ENCODE data around the gene POLR3A. TPM values are rescaled to one million over a fixed set of nuclear protein-coding genes. Genes with fewer than 3 reads are reported as not detected.

POLR3A gene
- polyA plus RNA-seq, 1 donor from 2014 or later, result 15.6 TPM

- Histone ChIP-seq H3K9ac (ENCODE audit: low read length) (no peak overlapping the region), H3K4me2 (ENCODE audit: low read length) (no peak overlapping the region), H3K27me3 (ENCODE audit: insufficient read depth, low read depth, low read length) (no peaks in the 10 kb centered on the region), H4K20me1 (ENCODE audit: insufficient read depth) (no peaks in the 10 kb centered on the region), H3K79me2 (replicated peaks; ENCODE audit: insufficient read depth, low read length) (no peaks in the 10 kb centered on the region), H3K27ac (ENCODE audit: low read length) (no peak overlapping the region), H2AFZ (ENCODE audit: low read depth, low read length) (no peak overlapping the region), H3K9me3 (ENCODE audit: low read length) (no peaks in the 10 kb centered on the region), H3F3A (ENCODE audit: insufficient read depth, low read length, poor library complexity, severe bottlenecking) (no peaks in the 10 kb centered on the region), H3K36me3 (ENCODE audit: insufficient read depth, low read length) (no peaks in the 10 kb centered on the region), H3K4me3 (ENCODE audit: low read length) (no peak overlapping the region), H3K9me2 (ENCODE audit: insufficient read depth, low read length) (no peaks in the 10 kb centered on the region)
- no peak for TF ChIP-seq EZH2 (IDR thresholded peaks at IDR 0.05; ENCODE audit: borderline replicate concordance, insufficient read depth, low read length, poor library complexity, severe bottlenecking)
- TF ChIP-seq REST (IDR thresholded peaks at IDR 0.05; ENCODE audit: borderline replicate concordance), result no peak
- no peak for TF ChIP-seq SMC3 (conservative IDR thresholded peaks at IDR 0.05; ENCODE audit: poor library complexity)
- TF ChIP-seq, protein P1, sequence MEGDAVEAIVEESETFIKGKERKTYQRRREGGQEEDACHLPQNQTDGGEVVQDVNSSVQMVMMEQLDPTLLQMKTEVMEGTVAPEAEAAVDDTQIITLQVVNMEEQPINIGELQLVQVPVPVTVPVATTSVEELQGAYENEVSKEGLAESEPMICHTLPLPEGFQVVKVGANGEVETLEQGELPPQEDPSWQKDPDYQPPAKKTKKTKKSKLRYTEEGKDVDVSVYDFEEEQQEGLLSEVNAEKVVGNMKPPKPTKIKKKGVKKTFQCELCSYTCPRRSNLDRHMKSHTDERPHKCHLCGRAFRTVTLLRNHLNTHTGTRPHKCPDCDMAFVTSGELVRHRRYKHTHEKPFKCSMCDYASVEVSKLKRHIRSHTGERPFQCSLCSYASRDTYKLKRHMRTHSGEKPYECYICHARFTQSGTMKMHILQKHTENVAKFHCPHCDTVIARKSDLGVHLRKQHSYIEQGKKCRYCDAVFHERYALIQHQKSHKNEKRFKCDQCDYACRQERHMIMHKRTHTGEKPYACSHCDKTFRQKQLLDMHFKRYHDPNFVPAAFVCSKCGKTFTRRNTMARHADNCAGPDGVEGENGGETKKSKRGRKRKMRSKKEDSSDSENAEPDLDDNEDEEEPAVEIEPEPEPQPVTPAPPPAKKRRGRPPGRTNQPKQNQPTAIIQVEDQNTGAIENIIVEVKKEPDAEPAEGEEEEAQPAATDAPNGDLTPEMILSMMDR (IDR thresholded peaks at IDR 0.05; ENCODE audit: poor library complexity, severe bottlenecking), result no peak
- TF ChIP-seq EP300 (conservative IDR thresholded peaks at IDR 0.05; ENCODE audit: poor library complexity, severe bottlenecking), result no peak
- no peak for TF ChIP-seq MXI1 (conservative IDR thresholded peaks at IDR 0.05; ENCODE audit: poor library complexity, severe bottlenecking)
- TF ChIP-seq POLR2AphosphoS5 (IDR thresholded peaks at IDR 0.05), result no peak
- no peak for TF ChIP-seq RAD21 (conservative IDR thresholded peaks at IDR 0.05)
- no peak for TF ChIP-seq TAF1 (IDR thresholded peaks at IDR 0.05; ENCODE audit: low read depth)
These were observed 92.4 kb downstream of the POLR3A start for GRCh38 chr10:77936697-77937567.

DNA sequence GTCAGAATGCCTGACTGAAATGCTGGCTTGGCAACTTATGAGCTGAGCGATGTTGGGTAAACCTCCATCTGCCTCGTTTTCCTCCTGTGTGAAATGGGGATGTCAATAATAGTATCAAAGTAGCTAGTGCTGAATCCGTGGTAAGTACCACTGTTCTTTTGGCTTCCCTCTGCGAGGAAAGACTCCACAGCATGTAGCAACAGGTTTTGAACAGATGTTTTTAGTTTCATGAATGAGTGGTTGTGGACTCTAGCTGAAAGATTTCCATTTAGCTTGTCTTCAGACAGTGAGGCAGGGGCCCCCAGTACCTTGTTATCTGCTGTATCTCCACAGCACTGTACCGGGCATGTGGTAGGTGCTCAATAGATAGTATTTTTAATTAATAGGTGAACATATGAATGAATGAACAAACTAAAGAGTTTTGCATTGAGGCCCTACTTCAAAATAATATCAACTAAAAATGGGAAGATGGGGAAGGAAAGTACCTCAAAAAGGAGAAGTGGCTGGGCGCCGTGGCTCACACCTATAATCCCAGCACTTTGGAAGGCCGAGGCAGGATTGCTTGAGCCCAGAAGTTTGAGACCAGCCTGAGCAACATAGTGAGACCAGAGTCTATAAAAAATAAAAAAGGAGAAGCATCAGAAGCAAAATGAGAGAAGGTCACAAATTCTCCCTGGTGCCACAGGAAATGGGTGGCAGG lies 97.1 kb downstream of the POLR3A start:
- no peak overlapping the region for H3K4me2 ChIP-seq (ENCODE audit: low read length)
- H3K27ac ChIP-seq (ENCODE audit: low read length), result no peak overlapping the region
- H2AFZ ChIP-seq (ENCODE audit: low read depth, low read length), result no peak overlapping the region
- H3K27me3 ChIP-seq (ENCODE audit: insufficient read depth, low read depth, low read length), result no peaks in the 10 kb centered on the region
- H4K20me1 ChIP-seq (ENCODE audit: insufficient read depth), result no peaks in the 10 kb centered on the region
- no peaks in the 10 kb centered on the region for H3K36me3 ChIP-seq (ENCODE audit: insufficient read depth, low read length)
- H3K9me3 ChIP-seq (ENCODE audit: low read length), result no peaks in the 10 kb centered on the region
- H3F3A ChIP-seq (ENCODE audit: insufficient read depth, low read length, poor library complexity, severe bottlenecking), result no peaks in the 10 kb centered on the region
- no peaks in the 10 kb centered on the region for H3K9me2 ChIP-seq (ENCODE audit: insufficient read depth, low read length)
- no peak overlapping the region for H3K9ac ChIP-seq (ENCODE audit: low read length)
- H3K79me2 ChIP-seq (replicated peaks; ENCODE audit: insufficient read depth, low read length), result no peaks in the 10 kb centered on the region
- no peak overlapping the region for H3K4me3 ChIP-seq (ENCODE audit: low read length)
- TF ChIP-seq EP300 (conservative IDR thresholded peaks at IDR 0.05; ENCODE audit: poor library complexity, severe bottlenecking), result no peak
- TF ChIP-seq, protein P1 (IDR thresholded peaks at IDR 0.05; ENCODE audit: poor library complexity, severe bottlenecking), result no peak

All from neural cell (in vitro differentiated cells).